IMR-90 (cell line): ENCODE measurements around the gene KCNK17. TPM values are rescaled to one million over a fixed set of nuclear protein-coding genes. Genes with fewer than 3 reads are reported as not detected.
A peak's percentile ranks its signal among the peaks of the same experiment; 100 is the strongest.

Experiments used
- ATAC-seq: fragments of 200-7000 bp; cut with Tn5 transposase; 2 replicates; pipeline ENCODE4 v1.9.1; 2020; ENCODE audit warnings: low read depth, mild to moderate bottlenecking, moderate library complexity
- BruUV-seq: library from RNA; stranded (reverse); fragments of 400-500 nt; replicated peaks from 2 replicates; lab custom pipeline; 2021; lab: Mats Ljungman, UMichigan
- CTCF ChIA-PET: fragments of 300-600 bp; formaldehyde crosslinking; extraction: SDS; loops from one replicate; lab custom pipeline; 2021; ENCODE audit warnings: antibody characterized with exemption; lab: Yijun Ruan, JAX
- POLR2A ChIA-PET: fragments of 300-600 bp; sonication (Branson Sonifier 250); formaldehyde crosslinking; loops from one replicate; lab custom pipeline; 2022; ENCODE audit warnings: antibody characterized with exemption; ENCODE audit not compliant: unreplicated experiment; lab: Charles Lee
- DNase-seq: peaks from one replicate; pipeline ENCODE4 v3.0.0; 2013
- H2AFZ ChIP-seq: replicated peaks from 2 replicates; pipeline ENCODE3; 2013; ENCODE audit warnings: low read length, mild to moderate bottlenecking; ENCODE audit not compliant: poor library complexity
- H2AK5ac ChIP-seq: 2 replicates; pipeline ENCODE4 v1.6.1; 2013; ENCODE audit warnings: low read depth, low read length, inconsistent platforms
- H2AK9ac ChIP-seq: replicated peaks from 2 replicates; pipeline ENCODE3; 2013; ENCODE audit warnings: mild to moderate bottlenecking, low read depth, low read length, moderate library complexity; ENCODE audit not compliant: poor library complexity
- H2BK120ac ChIP-seq: 2 replicates; pipeline ENCODE4 v1.6.1; 2013; ENCODE audit warnings: low read depth, low read length, inconsistent platforms
- H2BK15ac ChIP-seq: 3 replicates; pipeline ENCODE4 v1.6.1; 2013; ENCODE audit warnings: low read depth, low read length, inconsistent platforms
- H2BK20ac ChIP-seq: 2 replicates; pipeline ENCODE4 v1.6.1; 2013; ENCODE audit warnings: low read depth, mild to moderate bottlenecking, inconsistent platforms, low read length, moderate library complexity
- H2BK5ac ChIP-seq: 2 replicates; pipeline ENCODE4 v1.6.1; 2013; ENCODE audit warnings: mild to moderate bottlenecking, low read depth, low read length, inconsistent platforms; ENCODE audit not compliant: poor library complexity, severe bottlenecking
- H3K14ac ChIP-seq: replicated peaks from 2 replicates; pipeline ENCODE4 v1.6.1; 2013; ENCODE audit warnings: low read depth, low read length, inconsistent platforms
- H3K18ac ChIP-seq: 2 replicates; pipeline ENCODE4 v1.6.1; 2013; ENCODE audit warnings: low read depth, low read length, control low read depth
- H3K23ac ChIP-seq: 2 replicates; pipeline ENCODE4 v1.6.1; 2013; ENCODE audit warnings: low read depth, low read length, inconsistent platforms
- H3K27ac ChIP-seq: 2 replicates; pipeline ENCODE4 v1.5.1; 2013; ENCODE audit warnings: mild to moderate bottlenecking, control low read depth, low read length; ENCODE audit not compliant: insufficient read depth
- H3K27me3 ChIP-seq: 2 replicates; pipeline ENCODE4 v1.6.1; 2013; ENCODE audit warnings: low read length; ENCODE audit not compliant: control insufficient read depth, insufficient read depth
- H3K36me3 ChIP-seq: 2 replicates; pipeline ENCODE4 v1.6.1; 2013; ENCODE audit warnings: low read length, mixed read lengths; ENCODE audit not compliant: control insufficient read depth, insufficient read depth
- H3K4ac ChIP-seq: 2 replicates; pipeline ENCODE4 v1.6.1; 2013; ENCODE audit warnings: low read depth, low read length, inconsistent platforms
- H3K4me1 ChIP-seq: 2 replicates; pipeline ENCODE4 v1.6.1; 2013; ENCODE audit warnings: low read length, mixed read lengths; ENCODE audit not compliant: control insufficient read depth, insufficient read depth
- H3K4me2 ChIP-seq: 2 replicates; pipeline ENCODE4 v1.6.1; 2013; ENCODE audit warnings: low read depth, mild to moderate bottlenecking, control low read depth, low read length, moderate library complexity
- H3K4me3 ChIP-seq: 2 replicates; pipeline ENCODE4 v1.5.1; 2013; ENCODE audit warnings: low read depth, mild to moderate bottlenecking, control low read depth, low read length, moderate library complexity; ENCODE audit not compliant: insufficient read depth
- H3K56ac ChIP-seq: 2 replicates; pipeline ENCODE4 v1.6.1; 2013; ENCODE audit warnings: low read length, inconsistent platforms; ENCODE audit not compliant: insufficient read depth; ENCODE audit errors: extremely low read depth
- H3K79me1 ChIP-seq, 2 experiments: 2 replicates each; pipeline ENCODE4 v1.6.1; 2013; ENCODE audit warnings: low read length in 2 of 2, inconsistent platforms in 1 of 2, low read depth in 1 of 2
- H3K9ac ChIP-seq: 2 replicates; pipeline ENCODE4 v1.6.1; 2013; ENCODE audit warnings: low read depth, low read length, control low read depth
- H3K9me1 ChIP-seq: 2 replicates; pipeline ENCODE4 v1.6.1; 2013; ENCODE audit warnings: low read length, inconsistent platforms; ENCODE audit not compliant: insufficient read depth
- H3K9me3 ChIP-seq: 2 replicates; pipeline ENCODE4 v1.6.1; 2013; ENCODE audit warnings: low read length; ENCODE audit not compliant: control insufficient read depth, insufficient read depth
- H4K20me1 ChIP-seq: 2 replicates; pipeline ENCODE4 v1.6.1; 2013; ENCODE audit warnings: low read length, inconsistent platforms; ENCODE audit not compliant: insufficient read depth
- H4K5ac ChIP-seq: 2 replicates; pipeline ENCODE4 v1.6.1; 2013; ENCODE audit warnings: mild to moderate bottlenecking, low read depth, low read length, control low read depth
- H4K8ac ChIP-seq, 2 experiments: 2 replicates each; pipeline ENCODE4 v1.6.1; 2013; ENCODE audit warnings: low read depth in 2 of 2, low read length in 2 of 2, control low read depth in 1 of 2, inconsistent platforms in 1 of 2
- H4K91ac ChIP-seq: 2 replicates; pipeline ENCODE4 v1.6.1; 2013; ENCODE audit warnings: low read depth, low read length, inconsistent platforms; ENCODE audit not compliant: insufficient read depth
- CEBPB ChIP-seq: IDR thresholded peaks from 2 replicates; pipeline ENCODE4 v1.6.1; 2012; ENCODE audit warnings: low read depth, low read length, improper control_type of control experiment
- CTCF ChIP-seq: conservative IDR thresholded peaks from 2 replicates; pipeline ENCODE4 v1.5.1; 2012; ENCODE audit warnings: mild to moderate bottlenecking, low read depth, low read length, improper control_type of control experiment
- FOS ChIP-seq: fragments of 150-350 bp; IDR thresholded peaks from 2 replicates; pipeline ENCODE4 v1.6.1; 2016; ENCODE audit warnings: low read depth, low read length
- NFE2L2 ChIP-seq: fragments of 150-350 bp; IDR thresholded peaks from 2 replicates; pipeline ENCODE4 v1.6.1; 2016; ENCODE audit warnings: low read depth, mild to moderate bottlenecking, low read length
- WGBS, 2 experiments: methylation state at CpG; one replicate each; pipeline versions ENCODE4 v1.1.5 to v1.1.7; 2013; ENCODE audit warnings: missing lambda C conversion rate in 2 of 2; ENCODE audit not compliant: insufficient read length in 1 of 2; ENCODE audit errors: extremely low coverage in 2 of 2; 5-methylcytosine and 5-hydroxymethylcytosine counted together
- dilution Hi-C: fragments of 300-500 bp; cut with HindIII; formaldehyde crosslinking; loops from one replicate; pipeline ENCODE4 v1.14.3; 2018; ENCODE audit warnings: low sequenced_read_pairs; ENCODE audit not compliant: unreplicated experiment
- in situ Hi-C: fragments of 300-500 bp; cut with MboI; formaldehyde crosslinking; loops from 3 replicates; pipeline ENCODE4 v1.14.3; 2019; ENCODE audit warnings: low sequenced_read_pairs, inconsistent platforms, mixed read lengths
- intact Hi-C: fragments of 100-400 bp; cut with micrococcal nuclease; formaldehyde crosslinking; loops from 2 replicates; pipeline ENCODE4 v1.10.0; 2022
- polyA plus RNA-seq, 3 experiments: library from polyadenylated mRNA; depleted of rRNA; stranded (reverse); fragments of >200 nt; gene quantifications; 2 replicates each; pipeline ENCODE4 v1.2.3, GENCODE V29; 2012; ENCODE audit warnings: low replicate concordance in 1 of 3
- total RNA-seq: library from RNA; depleted of rRNA; stranded (reverse); fragments of >200 nt; gene quantifications from 2 replicates; pipeline ENCODE4 v1.2.3, GENCODE V29; 2012

KCNK17 gene
- total and polyA plus RNA-seq, 2 of the 4 experiments (the other 2 are of a cell fraction), result not detected

GRCh38 chr6:39303425-39304153 is 10.6 kb downstream of the KCNK17 start:
- intact Hi-C loops, result loop anchor here (1.0 to 2.0 kb wide), 5 partner anchors 137 to 431 kb away; no protein-coding TSS in a partner anchor
- H3K4ac ChIP-seq, result no peak overlapping the region
- no TSS peak for BruUV-seq
- no peak for ATAC-seq
- H3K36me3 ChIP-seq, result no peaks in the 10 kb centered on the region
- H3K4me2 ChIP-seq, result no peak overlapping the region
- no peak overlapping the region for H2AK9ac ChIP-seq
- no peak overlapping the region for H2BK5ac ChIP-seq
- no peak overlapping the region for H3K23ac ChIP-seq
- H3K9me3 ChIP-seq, result no peaks in the 10 kb centered on the region
- no peaks in the 10 kb centered on the region for H4K20me1 ChIP-seq
- no peak overlapping the region for H3K14ac ChIP-seq
- H3K79me1 ChIP-seq, result no peaks in the 10 kb centered on the region
- H3K56ac ChIP-seq, result no peak overlapping the region
- in situ Hi-C loops, result loop anchor here (10.0 kb wide), 1 partner anchor 329 kb away; no protein-coding TSS in a partner anchor
- WGBS, 2 experiments, result 70% methylated on average over 14 of the region's 30 CpGs; no CpG with 5 or more reads in 1 of the 2 experiments
- H4K91ac ChIP-seq, result no peak overlapping the region
- no peak overlapping the region for H2BK20ac ChIP-seq
- no peak overlapping the region for H3K4me3 ChIP-seq
- H4K8ac ChIP-seq, result no peak overlapping the region
- no peak overlapping the region for H3K9ac ChIP-seq
- H3K27me3 ChIP-seq, result no peaks in the 10 kb centered on the region
- no peak overlapping the region for H4K5ac ChIP-seq
- no peaks in the 10 kb centered on the region for H3K4me1 ChIP-seq
- dilution Hi-C loops, result no loop called here
- H3K9me1 ChIP-seq, result no peaks in the 10 kb centered on the region
- H3K27ac ChIP-seq, result no peak overlapping the region
- TF ChIP-seq NFE2L2 (no peak), CEBPB (no peak), FOS (no peak), CTCF (no peak)
- DNase-seq, result no peak
- ChIA-PET POLR2A (no interaction called here), CTCF (interaction anchor here (1.0 to 2.0 kb wide), 6 partner anchors 114 to 432 kb away, joined by 3 to 20 read pairs (median 5); no protein-coding TSS in a partner anchor)
- H2AK5ac ChIP-seq, result no peak overlapping the region
- no peak overlapping the region for H3K18ac ChIP-seq
- H2BK120ac ChIP-seq, result no peak overlapping the region
- H2BK15ac ChIP-seq, result no peak overlapping the region
- H2AFZ ChIP-seq, result peak overlapping the region; percentile 87
